K562 (cell line): Measurements from ENCODE around the gene SHISA9. TPM values are rescaled to one million over a fixed set of nuclear protein-coding genes. Genes with fewer than 3 reads are reported as not detected.

Experiments used
- ATAC-seq: fragments of 200-7000 bp; cut with Tn5 transposase; 3 replicates; pipeline ENCODE4 v1.9.1; 2020; ENCODE audit warnings: moderate library complexity
- BruUV-seq: library from RNA; stranded (reverse); fragments of 400-500 nt; replicated peaks from 2 replicates; lab custom pipeline; 2021; lab: Mats Ljungman, UMichigan
- CTCF ChIA-PET: fragments of 300-600 bp; formaldehyde crosslinking; extraction: SDS; loops from one replicate; lab custom pipeline; 2021; ENCODE audit warnings: low intra/inter-chr PET ratio; lab: Yijun Ruan, JAX
- POLR2A ChIA-PET: fragments of 300-600, 350-650 bp; sonication (Branson Sonifier 250); formaldehyde crosslinking; extraction: SDS; loops from one replicate; lab custom pipeline; 2021; ENCODE audit warnings: antibody characterized with exemption, inconsistent platforms; lab: Yijun Ruan, JAX
- DNase-seq, 4 experiments: peaks; one replicate each; pipeline versions ENCODE4 v3.0.0 to v3.0.0-alpha.2; 2011 to 2018; ENCODE audit warnings: low spot score in 3 of 4, mixed read lengths in 3 of 4; ENCODE audit errors: extremely low read depth in 1 of 4
- FAIRE-seq: peaks from 2 replicates; lab custom pipeline; 2011; peaks lifted over from hg19 to GRCh38; lab: Jason Lieb, UNC
- H2AFZ ChIP-seq: 2 replicates; pipeline ENCODE4 v1.6.0; 2011; ENCODE audit warnings: low read depth, low read length, control low read depth, inconsistent platforms
- H3K27ac ChIP-seq: fragments of 200-600 bp; 3 replicates; pipeline ENCODE4 v1.8.0; 2011; ENCODE audit warnings: low read depth, mild to moderate bottlenecking, control low read depth, inconsistent platforms, low read length, moderate library complexity, mixed read lengths; ENCODE audit errors: extremely low read depth
- H3K27me3 ChIP-seq, 2 experiments: fragments of 300-600 bp in 1 of 2; 2 replicates in 1 of 2; 3 replicates in 1 of 2; pipeline versions ENCODE4 v1.6.0 to v1.8.0; 2011; ENCODE audit warnings: inconsistent platforms in 2 of 2, low read length in 2 of 2, mild to moderate bottlenecking in 1 of 2, mixed read lengths in 1 of 2, moderate library complexity in 1 of 2; ENCODE audit not compliant: control insufficient read depth in 2 of 2, insufficient read depth in 2 of 2
- H3K36me3 ChIP-seq: fragments of 300-600 bp; 3 replicates; pipeline ENCODE4 v1.8.0; 2011; ENCODE audit warnings: mild to moderate bottlenecking, low read length, inconsistent platforms; ENCODE audit not compliant: control insufficient read depth, insufficient read depth
- H3K4me1 ChIP-seq, 2 experiments: fragments of 200-600 bp in 1 of 2; replicated peaks in 1 of 2; 2 replicates in 1 of 2; 3 replicates in 1 of 2; pipeline versions ENCODE4 v1.5.1 to v1.8.0; 2011; ENCODE audit warnings: inconsistent platforms in 2 of 2, low read length in 2 of 2, mild to moderate bottlenecking in 1 of 2, mixed read lengths in 1 of 2, moderate library complexity in 1 of 2; ENCODE audit not compliant: control insufficient read depth in 2 of 2, insufficient read depth in 2 of 2
- H3K4me2 ChIP-seq: 2 replicates; pipeline ENCODE4 v1.6.1; 2011; ENCODE audit warnings: low read length, control low read depth, inconsistent platforms, mixed read lengths; ENCODE audit not compliant: insufficient read depth
- H3K4me3 ChIP-seq: fragments of 200-600 bp; sonication (generic), shearing (Covaris generic); 2 replicates; pipeline ENCODE4 v1.5.1; 2016; ENCODE audit warnings: control low read depth, inconsistent platforms
- H3K79me2 ChIP-seq: fragments of 200-600 bp; 3 replicates; pipeline ENCODE4 v1.8.0; 2011; ENCODE audit warnings: low read length, inconsistent platforms; ENCODE audit not compliant: control insufficient read depth, insufficient read depth
- H3K9ac ChIP-seq, 2 experiments: 2 replicates each; pipeline versions ENCODE4 v1.6.0 to v1.6.1; 2011; ENCODE audit warnings: low read depth in 2 of 2, low read length in 2 of 2, control low read depth in 1 of 2, inconsistent platforms in 1 of 2, mild to moderate bottlenecking in 1 of 2, mixed read lengths in 1 of 2; ENCODE audit not compliant: insufficient read depth in 1 of 2
- H3K9me1 ChIP-seq: one replicate; pipeline ENCODE4 v1.6.0; 2011; ENCODE audit warnings: inconsistent platforms, mild to moderate bottlenecking, low read length, moderate library complexity; ENCODE audit not compliant: control insufficient read depth, insufficient read depth
- H3K9me3 ChIP-seq: replicated peaks from 2 replicates; pipeline ENCODE4 v1.5.1; 2011; ENCODE audit warnings: low read depth, low read length, inconsistent platforms; ENCODE audit not compliant: control insufficient read depth, insufficient read depth
- H4K20me1 ChIP-seq: replicated peaks from 2 replicates; pipeline ENCODE4 v1.6.1; 2011; ENCODE audit warnings: low read length, inconsistent platforms, mixed read lengths; ENCODE audit not compliant: control insufficient read depth, insufficient read depth
- AFF1 ChIP-seq, 2 experiments: fragments of 450-650 bp; IDR thresholded peaks; 2 replicates each; pipeline ENCODE4 v1.6.1; 2018; ENCODE audit warnings: mild to moderate bottlenecking in 2 of 2, low read depth in 1 of 2; ENCODE audit not compliant: partially characterized antibody in 2 of 2
- BMI1 ChIP-seq: fragments of 150-350 bp; IDR thresholded peaks from 2 replicates; pipeline ENCODE4 v1.6.1; 2014; ENCODE audit warnings: low read length
- ETV6 ChIP-seq, 3 experiments: fragments of 150-350 bp in 1 of 3; sonication (generic) in 1 of 3; formaldehyde crosslinking in 1 of 3; IDR thresholded peaks; 2 replicates each; pipeline versions ENCODE4 v1.6.1 to v1.8.0; 2014 to 2022; ENCODE audit warnings: borderline replicate concordance in 2 of 3, low read depth in 2 of 3, antibody characterized with exemption in 1 of 3, low read length in 1 of 3, mild to moderate bottlenecking in 1 of 3, missing genetic modification reagents in 1 of 3
- POLR2AphosphoS2 ChIP-seq: IDR thresholded peaks from 2 replicates; pipeline ENCODE4 v1.6.1; 2012; ENCODE audit warnings: low read length, improper control_type of control experiment
- WGBS: fragments of 100-300 bp; shearing (Covaris generic); methylation state at CpG from one replicate; pipeline ENCODE4 v1.1.6; 2016; ENCODE audit warnings: low coverage, mixed read lengths; ENCODE audit not compliant: insufficient coverage; ENCODE audit errors: missing lambda C conversion rate; 5-methylcytosine and 5-hydroxymethylcytosine counted together
- in situ Hi-C: fragments of 300-500 bp; cut with MboI; formaldehyde crosslinking; loops from 4 replicates; pipeline ENCODE4 v1.15.0; 2018; ENCODE audit warnings: inconsistent platforms, mixed read lengths
- intact Hi-C: fragments of 100-400 bp; cut with micrococcal nuclease; formaldehyde crosslinking; loops from 2 replicates; pipeline ENCODE4 v1.14.2; 2022
- polyA plus RNA-seq, 8 experiments: library from polyadenylated mRNA; depleted of rRNA in 4 of 8; stranded (reverse) in 5 of 8; unstranded in 3 of 8; fragments of >200 nt; fragmentation: Nextera tagmentation in 2 of 8; fragmentation: Illumina TruSeq in 1 of 8; extraction: Ambion mirVana in 2 of 8; extraction: Trizol in 1 of 8; gene quantifications; 2 replicates each; pipeline versions ENCODE4 v1.2.1 to v1.2.3, GENCODE V29; 2011 to 2014; ENCODE audit warnings: inconsistent platforms in 1 of 8, missing spikeins in 1 of 8
- total RNA-seq, 7 experiments: library from RNA; depleted of rRNA in 6 of 7; stranded (reverse); fragments of >200 nt in 6 of 7; fragmentation: Illumina TruSeq in 2 of 7; extraction: Trizol in 2 of 7; gene quantifications; 2 replicates each; pipeline versions ENCODE4 v1.2.1 to v1.2.3, GENCODE V29; 2011 to 2021; ENCODE audit warnings: low replicate concordance in 1 of 7

The SHISA9 gene
- total and polyA plus RNA-seq, 9 of the 15 experiments (the other 6 are each of a cell fraction or from before 2014, with no cell fraction given): under 0.01 to 0.16 (median 0.01) TPM; not detected in 6

- in situ Hi-C loops: no loop called here
- no peak for FAIRE-seq
- Histone ChIP-seq H3K9me3 (no peaks in the 10 kb centered on the region), H3K4me1 (no peaks in the 10 kb centered on the region), H3K9ac (no peak overlapping the region), H3K79me2 (no peaks in the 10 kb centered on the region), H3K4me2 (no peak overlapping the region), H3K4me3 (no peak overlapping the region), H3K36me3 (no peaks in the 10 kb centered on the region), H3K27ac (no peak overlapping the region), H3K27me3 (no peaks in the 10 kb centered on the region; a peak in 1 of 5 replicates), H3K9me1 (no peaks in the 10 kb centered on the region), H4K20me1 (no peaks in the 10 kb centered on the region), H2AFZ (no peak overlapping the region)
- BruUV-seq: no TSS peak
- intact Hi-C loops: no loop called here
- POLR2A ChIA-PET: no interaction called here
- no peak for ATAC-seq
- TF ChIP-seq BMI1 (no peak), POLR2AphosphoS2 (no peak), ETV6 (IDR thresholded peaks at IDR 0.05; ENCODE audit: borderline replicate concordance in 1 of 2, low read depth in 2 of 2, low read length in 1 of 2) (no peak), ETV6 (CRISPR knock-in tag; IDR thresholded peaks at IDR 0.05; ENCODE audit: borderline replicate concordance) (no peak), AFF1 (IDR thresholded peaks at IDR 0.05; ENCODE audit: low read depth in 1 of 2, partially characterized antibody in 2 of 2) (no peak)
- CTCF ChIA-PET: no interaction called here
- 0% methylated on average over 5 of the region's 5 CpGs for WGBS
- DNase-seq: no peak
Observed at GRCh38 chr16:13186813-13187212, 285.4 kb downstream of the SHISA9 start.
